Endometrial microvascular endothelial cells (primary cell): Measurements from ENCODE around the gene PHACTR1. TPM values are rescaled to one million over a fixed set of nuclear protein-coding genes. Genes with fewer than 3 reads are reported as not detected.
"Not testable (repeated sequence)": the region's sequence is repeated elsewhere in the genome, so short reads cannot be mapped to it uniquely, and the experiment has no call there.

Experiments
- in situ Hi-C: cut with HindIII; loops from 2 replicates; pipeline ENCODE4 v1.10.0; 2017; ENCODE audit warnings: low sequenced_read_pairs, low pct_unique_long_range_greater_than_20kb; ENCODE audit errors: inconsistent ontology term
- total RNA-seq: library from RNA; depleted of rRNA; stranded (reverse); fragments of >200 nt; gene quantifications from one replicate; pipeline ENCODE4 v1.2.3, GENCODE V29; 2015; ENCODE audit errors: inconsistent ontology term

PHACTR1 gene
- total RNA-seq, 1 donor from 2014 or later: 14.6 TPM

DNA sequence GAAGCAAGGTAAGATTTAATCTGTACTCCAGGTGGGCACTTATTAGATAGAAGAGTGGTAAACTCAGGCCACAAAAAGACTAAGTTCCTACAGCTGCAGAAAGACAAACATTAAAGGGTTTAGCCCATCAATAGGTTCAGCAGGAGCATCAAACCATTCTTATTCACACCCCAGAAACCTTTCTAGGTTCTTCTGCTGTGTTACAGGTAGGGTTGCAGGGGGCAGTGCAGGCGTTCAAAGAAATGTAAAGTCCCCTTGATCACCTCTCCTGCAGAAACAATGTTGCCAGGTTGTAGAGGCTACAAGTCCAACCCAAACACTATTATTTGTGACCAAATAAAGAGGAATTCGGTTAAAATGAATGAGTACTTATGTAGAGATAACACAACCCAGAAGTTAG, 31.8 kb downstream of the PHACTR1 start:
- in situ Hi-C loops: no loop called here

DNA sequence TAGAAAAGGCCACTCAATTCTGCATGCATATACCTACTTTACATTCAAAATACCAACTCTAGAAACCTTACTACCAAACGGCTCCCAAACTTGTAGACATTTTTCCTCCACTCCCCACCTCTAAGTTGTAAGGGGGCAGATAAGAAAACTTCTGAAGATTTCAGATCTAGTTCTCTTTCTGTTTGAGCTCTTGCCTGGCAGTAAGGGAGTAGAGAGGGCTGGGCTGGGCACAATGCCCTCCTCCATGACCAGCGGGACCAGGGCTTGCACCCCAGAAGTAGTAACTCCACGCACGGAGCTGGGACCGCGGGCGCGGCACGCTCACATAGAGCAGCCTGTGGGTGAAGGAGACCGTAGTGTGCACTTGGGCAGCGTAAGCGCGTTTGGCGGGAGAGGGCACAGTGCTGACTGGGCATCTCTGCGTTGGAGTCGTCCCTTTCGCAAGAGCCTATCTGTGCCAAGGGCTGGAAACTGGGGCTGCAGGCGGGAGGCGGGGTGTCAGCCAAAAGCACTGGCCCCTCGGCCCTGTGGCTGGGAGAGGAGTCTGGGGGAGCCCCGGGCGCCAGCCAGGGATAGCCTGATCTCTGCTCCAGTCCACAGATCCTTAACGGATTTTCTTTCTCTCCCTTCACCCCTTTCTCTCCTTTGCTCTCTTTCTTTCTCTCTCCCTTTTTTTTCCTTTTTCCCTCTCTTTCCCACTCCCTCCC, 32.4 kb downstream of the PHACTR1 start:
- in situ Hi-C loops: no loop called here

DNA sequence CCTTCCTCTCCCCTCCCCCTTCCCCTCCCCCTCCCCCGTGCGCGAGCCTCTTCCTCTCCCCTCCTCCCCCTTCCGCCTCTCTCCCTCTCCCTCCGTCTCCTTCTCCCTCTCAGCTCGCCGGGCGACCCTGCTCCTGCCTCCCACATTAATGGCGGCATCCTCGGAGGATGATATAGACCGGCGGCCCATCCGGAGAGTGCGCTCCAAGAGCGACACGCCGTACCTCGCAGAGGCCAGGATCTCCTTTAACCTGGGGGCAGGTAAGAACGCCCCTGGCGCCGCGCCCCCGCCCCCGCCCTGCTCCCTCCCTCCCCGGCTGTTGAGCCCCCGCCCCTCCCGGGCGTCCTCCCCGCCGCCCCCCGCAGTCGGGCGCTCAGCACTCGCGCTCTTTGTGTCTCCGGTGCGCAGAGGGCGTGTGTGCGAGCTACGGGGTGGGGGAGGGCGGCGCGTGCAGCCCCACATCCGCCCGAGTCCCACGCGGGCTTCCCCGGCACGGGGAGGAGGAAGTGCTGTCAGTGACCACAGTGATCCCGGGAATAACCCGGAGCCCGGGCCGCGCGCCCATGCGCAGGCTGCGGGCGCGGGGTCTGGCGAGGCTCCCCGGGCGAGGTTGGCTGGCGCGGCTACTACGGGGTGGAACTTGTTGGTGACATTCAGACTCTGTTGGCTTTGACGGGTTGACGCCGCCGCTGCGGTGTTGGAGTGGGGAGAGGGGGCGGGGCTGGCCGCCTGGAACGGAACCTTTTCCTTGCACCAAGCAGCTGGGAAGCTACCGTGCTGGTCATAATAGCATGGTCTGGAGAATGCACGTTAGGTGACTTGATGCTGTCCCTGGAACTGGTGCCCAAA, 33.2 kb downstream of the PHACTR1 start:
- in situ Hi-C loops: no loop called here

GRCh38 chr6:12750416-12750815, 33.8 kb downstream of the PHACTR1 start:
- in situ Hi-C loops: no loop called here

DNA sequence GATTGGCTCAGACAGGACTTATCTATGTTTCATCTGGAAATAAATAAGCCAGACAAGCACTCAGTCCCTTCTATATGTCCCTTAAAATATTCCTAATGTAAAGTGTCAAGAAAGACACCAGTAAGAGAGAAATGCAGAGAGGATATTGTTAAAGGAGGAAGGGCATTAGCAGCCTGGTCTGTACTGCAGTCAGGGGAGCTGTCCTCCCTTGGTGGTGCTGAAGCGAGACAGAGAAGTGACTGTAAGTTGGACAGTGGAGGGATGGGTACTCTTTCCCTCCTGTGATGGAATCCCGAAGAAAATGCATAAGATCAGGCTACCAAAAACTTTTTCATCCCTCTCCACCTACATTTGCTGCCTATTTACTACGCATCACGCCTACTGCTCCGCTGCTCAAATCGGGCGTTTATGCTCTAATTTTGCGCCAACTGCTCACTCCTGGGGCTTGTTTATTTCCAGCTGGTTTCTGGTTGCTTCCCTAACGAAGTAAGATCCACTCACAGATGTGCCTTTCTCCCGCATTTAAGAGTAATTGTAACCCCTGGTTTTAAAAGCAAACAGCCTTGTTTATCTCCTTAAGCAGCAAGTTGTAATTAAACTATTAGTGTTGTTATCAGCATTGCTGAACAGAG, 35.2 kb downstream of the PHACTR1 start:
- in situ Hi-C loops: no loop called here

- in situ Hi-C loops: no loop called here
Measured at GRCh38 chr6:12753036-12753435, 36.5 kb downstream of the PHACTR1 start.

DNA sequence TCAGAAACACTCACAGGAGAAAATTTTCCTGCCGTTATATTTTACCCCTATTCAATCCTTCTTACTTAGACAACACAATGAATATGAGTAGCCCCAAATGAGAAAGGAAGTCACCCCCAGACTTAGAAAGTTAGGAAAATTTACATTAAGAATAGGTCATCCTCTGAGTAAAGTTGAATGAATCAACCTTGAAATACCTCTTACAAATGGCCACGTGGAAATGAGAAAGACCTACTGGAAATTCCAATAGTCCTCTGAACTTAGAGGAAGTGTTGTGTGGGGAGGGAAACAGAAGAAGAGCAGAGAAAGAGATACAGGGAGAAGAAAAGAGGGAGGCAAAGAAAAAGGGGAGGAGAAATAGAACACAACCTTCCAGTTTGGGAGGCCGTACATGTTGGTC, 43.7 kb downstream of the PHACTR1 start:
- in situ Hi-C loops: no loop called here

DNA sequence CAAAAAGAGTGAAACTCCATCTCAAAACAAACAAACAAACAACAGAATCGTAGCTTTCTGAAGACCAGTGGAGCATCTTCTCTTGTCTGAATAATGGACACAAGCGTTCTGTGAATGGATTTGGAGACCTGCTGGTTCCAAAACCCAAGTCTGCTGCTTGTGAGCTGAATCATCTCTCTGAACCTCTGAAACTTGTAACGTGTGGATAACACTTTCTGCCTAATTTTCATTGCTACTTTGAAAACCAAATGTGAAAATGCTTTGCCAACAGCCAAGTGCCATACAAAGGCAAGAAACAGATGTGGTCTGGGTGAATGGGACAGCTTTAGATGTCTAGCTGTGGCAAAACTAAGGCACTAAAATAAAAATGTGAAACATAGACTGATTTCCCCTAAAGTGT, 44.3 kb downstream of the PHACTR1 start:
- in situ Hi-C loops: no loop called here

DNA sequence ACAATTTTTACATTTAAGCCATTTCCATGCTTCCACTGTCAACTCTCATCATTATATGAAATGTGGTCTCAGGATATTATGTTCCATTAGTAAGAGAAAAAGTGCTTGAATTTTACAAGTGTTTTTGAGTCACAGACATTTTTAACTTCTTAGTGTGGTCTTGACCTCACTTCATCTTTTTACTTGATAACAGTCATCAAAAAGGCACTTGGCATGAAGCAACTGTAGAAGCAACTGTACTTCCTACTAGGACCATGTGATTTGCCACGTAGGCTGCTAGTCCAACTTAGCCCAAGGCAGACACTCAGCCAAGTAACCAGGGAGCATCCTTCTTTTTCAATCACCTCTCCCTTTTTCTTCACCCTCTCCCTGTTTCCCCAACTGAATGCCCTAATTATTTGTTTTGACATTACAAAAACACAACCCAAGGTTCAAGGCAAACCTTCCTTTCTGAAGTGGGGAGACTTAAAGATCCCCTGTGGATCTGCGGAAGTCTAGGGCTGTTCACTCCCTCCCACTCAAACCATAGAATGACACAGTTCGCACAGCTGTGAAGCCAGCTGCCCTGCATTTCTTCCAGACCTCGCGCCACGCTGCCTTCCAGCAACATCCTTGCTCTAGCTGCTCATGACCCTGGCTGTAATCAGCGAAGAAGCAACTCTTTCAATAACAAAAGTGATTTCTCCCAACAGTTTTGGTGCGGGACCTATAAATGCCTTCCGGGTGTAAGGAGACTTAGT, 45.0 kb downstream of the PHACTR1 start:
- in situ Hi-C loops: no loop called here

DNA sequence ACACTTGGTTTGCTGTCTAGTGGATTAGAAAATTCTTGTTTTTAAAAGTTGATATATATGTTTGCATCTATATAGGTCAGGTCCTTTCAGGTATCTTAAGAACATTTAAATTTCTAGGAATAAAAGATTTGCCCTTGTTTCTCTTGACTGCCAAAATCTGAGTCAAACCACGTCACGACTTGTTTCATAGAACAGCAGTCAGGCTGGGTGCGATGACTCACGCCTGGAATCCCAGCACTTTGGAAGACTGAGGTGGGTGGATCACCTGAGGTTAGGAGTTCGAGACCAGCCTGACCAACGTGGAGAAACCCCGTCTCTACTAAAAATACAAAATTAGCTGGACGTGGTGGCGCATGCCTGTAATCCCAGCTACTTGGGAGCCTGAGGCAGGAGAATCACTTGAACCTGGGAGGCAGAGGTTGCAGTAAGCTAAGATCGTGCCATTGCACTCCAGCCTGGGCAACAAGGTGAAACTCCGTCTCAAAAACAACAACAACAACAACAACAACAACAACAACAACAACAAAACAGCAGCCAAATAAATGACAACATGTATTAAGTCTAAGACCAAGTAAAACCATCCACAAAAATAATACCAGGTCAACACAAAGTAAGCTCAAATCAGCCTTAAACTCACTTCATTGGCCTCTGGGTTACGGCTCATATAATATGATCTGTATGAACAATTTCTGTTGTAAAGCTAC, 46.3 kb downstream of the PHACTR1 start:
- in situ Hi-C loops: not testable (repeated sequence)

GRCh38 chr6:12766365-12766764, 49.8 kb downstream of the PHACTR1 start:
- in situ Hi-C loops: no loop called here

DNA sequence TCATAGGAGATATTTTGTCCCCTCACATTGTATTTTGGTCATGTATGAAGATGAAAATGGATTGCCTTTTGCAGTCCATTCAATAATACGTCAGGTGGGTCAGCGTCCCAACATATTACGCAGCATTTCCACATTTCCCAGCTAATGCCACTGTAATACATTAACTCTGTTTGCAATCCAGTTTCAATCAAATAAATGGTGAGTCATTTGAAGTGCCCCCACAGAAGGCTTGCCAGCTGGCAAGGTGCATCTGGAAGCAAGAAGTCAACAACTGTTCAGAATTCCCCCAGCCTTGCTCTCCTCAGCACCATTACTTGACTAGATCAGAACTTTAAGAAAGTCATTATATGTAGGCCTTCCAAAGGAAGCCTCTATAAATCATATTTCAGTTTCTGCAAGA, 50.4 kb downstream of the PHACTR1 start:
- in situ Hi-C loops: no loop called here

- in situ Hi-C loops: no loop called here
Measured at GRCh38 chr6:12769556-12770256, 53.1 kb downstream of the PHACTR1 start.

DNA sequence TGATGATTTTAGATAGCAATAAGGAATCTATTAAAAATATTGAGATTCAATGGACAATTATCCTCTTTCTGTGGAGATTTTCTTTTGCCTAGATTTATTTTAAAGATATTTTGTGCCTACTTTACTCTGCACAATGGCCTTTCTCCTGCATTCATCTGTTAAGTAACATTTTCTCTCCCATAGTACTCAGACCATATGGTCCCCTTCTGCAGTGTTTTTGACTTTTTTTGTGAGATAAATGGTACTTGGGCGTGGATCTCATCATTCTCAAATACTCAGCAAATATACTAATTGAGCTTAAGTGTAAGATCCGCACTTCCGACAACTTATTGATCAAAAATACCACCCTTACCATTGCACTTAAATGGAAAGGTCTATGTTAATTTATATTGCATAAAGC, 55.8 kb downstream of the PHACTR1 start:
- in situ Hi-C loops: no loop called here

DNA sequence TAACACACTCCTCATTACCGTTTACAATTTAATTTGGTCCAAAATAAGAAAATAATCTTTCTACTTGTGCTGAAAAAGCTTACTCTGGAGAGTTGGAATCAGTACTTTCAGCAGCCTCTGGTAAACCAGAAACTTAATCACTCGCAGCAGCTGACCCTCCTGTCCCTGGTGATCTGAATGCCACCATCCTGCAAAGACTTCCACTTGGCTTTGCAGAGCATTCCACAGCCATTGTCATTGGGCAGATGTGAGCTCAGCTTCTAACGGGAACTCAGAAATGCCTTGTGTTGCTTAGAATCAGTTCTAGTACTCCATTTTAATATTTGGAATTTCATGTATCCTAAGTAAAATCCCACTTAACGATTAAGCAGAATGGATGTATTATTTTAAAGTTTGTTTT, 59.7 kb downstream of the PHACTR1 start:
- in situ Hi-C loops: no loop called here

GRCh38 chr6:12779772-12780171, 63.2 kb downstream of the PHACTR1 start:
- in situ Hi-C loops: no loop called here

- in situ Hi-C loops: no loop called here
Measured at GRCh38 chr6:12782136-12782535, 65.6 kb downstream of the PHACTR1 start.

GRCh38 chr6:12785301-12785700, 68.7 kb downstream of the PHACTR1 start:
- in situ Hi-C loops: no loop called here
